Retinal pigment epithelial cell (primary cell): ENCODE measurements around the gene LRP2.

ENCODE experiments used
- DNase-seq: peaks from one replicate; pipeline ENCODE4 v3.0.0-alpha.2; 2010; ENCODE audit warnings: low read depth
- H3K4me3 ChIP-seq: 2 replicates; pipeline ENCODE4 v1.5.1; 2011; ENCODE audit warnings: mild to moderate bottlenecking, low read length, control low read depth, moderate library complexity
- TF ChIP-seq, protein P1 (sequence below): conservative IDR thresholded peaks from 2 replicates; pipeline ENCODE4 v1.5.1; 2011; ENCODE audit warnings: low read depth, low read length, control low read depth, inconsistent platforms

LRP2 gene

DNA sequence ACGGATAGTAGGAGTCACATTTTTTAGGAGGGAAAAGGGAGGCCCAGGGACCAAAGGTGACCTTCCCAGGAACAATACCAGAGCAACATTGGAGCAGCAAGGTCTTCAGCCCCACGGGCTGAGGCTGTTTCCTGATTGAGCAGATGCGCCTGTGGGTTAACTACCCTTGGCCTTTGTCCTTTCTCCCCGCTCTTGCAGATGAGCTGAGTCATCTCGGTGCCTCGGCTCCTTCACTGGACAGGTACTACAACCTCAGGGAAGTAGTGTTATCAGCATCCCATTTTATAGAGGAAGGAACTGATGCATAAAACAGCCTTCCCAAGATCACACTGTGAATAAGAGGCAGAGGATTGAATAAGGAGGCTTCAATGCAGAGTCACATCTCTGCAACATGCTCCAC lies 249.5 kb downstream of the LRP2 start:
- TF ChIP-seq, protein P1, sequence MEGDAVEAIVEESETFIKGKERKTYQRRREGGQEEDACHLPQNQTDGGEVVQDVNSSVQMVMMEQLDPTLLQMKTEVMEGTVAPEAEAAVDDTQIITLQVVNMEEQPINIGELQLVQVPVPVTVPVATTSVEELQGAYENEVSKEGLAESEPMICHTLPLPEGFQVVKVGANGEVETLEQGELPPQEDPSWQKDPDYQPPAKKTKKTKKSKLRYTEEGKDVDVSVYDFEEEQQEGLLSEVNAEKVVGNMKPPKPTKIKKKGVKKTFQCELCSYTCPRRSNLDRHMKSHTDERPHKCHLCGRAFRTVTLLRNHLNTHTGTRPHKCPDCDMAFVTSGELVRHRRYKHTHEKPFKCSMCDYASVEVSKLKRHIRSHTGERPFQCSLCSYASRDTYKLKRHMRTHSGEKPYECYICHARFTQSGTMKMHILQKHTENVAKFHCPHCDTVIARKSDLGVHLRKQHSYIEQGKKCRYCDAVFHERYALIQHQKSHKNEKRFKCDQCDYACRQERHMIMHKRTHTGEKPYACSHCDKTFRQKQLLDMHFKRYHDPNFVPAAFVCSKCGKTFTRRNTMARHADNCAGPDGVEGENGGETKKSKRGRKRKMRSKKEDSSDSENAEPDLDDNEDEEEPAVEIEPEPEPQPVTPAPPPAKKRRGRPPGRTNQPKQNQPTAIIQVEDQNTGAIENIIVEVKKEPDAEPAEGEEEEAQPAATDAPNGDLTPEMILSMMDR: no peak
- no peak overlapping the region for H3K4me3 ChIP-seq
- no peak for DNase-seq

GRCh38 chr2:169110916-169111315 lies 251.4 kb downstream of the LRP2 start:
- no peak for DNase-seq
- no peak overlapping the region for H3K4me3 ChIP-seq
- TF ChIP-seq, protein P1: no peak

GRCh38 chr2:169110419-169110818 lies 251.9 kb downstream of the LRP2 start:
- DNase-seq: no peak
- no peak overlapping the region for H3K4me3 ChIP-seq

DNA sequence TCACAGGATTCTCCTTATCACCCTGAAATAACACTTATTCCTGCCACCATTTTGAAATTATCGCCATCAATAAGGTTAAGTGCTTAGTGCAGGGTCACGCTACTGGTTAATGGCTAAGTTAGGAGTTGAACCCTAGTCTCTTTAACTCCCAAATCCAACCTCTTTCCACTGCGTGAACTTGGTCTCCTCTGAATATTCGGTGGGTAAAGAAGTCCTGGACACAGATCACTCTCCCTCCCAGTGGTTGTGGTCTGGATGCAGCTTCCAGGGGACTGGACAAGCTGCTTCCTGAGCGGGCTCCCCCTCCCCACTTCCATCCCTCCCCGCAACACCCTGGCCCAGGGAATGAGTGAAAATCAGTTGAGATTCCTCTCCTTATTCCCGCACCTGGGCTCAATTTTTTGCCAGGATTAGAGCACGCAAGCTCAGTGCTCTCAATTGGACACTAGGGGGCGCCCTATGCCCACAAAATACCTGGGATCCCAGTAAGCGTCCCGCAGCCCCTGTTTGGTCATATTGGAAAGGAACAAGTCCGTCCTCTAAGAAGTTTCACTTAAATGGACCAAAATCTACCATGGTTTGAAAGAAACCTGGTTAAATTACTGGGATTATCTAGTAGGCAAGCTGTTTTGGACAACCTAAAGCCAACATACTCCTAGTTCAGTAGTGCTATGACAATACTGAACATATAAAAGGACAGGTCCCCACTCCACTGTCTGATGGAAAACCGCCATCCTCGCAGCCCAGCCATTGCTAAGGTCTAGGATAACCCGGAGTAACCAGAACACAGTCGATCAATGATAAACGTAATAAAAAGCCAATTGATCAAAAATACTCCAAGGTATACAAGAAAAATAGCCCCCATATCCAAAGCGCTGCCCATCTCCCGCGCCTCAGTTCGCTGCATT lies 252.6 kb downstream of the LRP2 start:
- H3K4me3 ChIP-seq: no peak overlapping the region
- DNase-seq: no peak
- TF ChIP-seq, protein P1: peak; percentile 88

More at GRCh38 chr2:169110419-169110818, 251.9 kb downstream of the LRP2 start:
- TF ChIP-seq, protein P1: no peak

GRCh38 chr2:169108099-169108884 lies 254.0 kb downstream of the LRP2 start:
- no peak overlapping the region for H3K4me3 ChIP-seq
- DNase-seq: no peak

DNA sequence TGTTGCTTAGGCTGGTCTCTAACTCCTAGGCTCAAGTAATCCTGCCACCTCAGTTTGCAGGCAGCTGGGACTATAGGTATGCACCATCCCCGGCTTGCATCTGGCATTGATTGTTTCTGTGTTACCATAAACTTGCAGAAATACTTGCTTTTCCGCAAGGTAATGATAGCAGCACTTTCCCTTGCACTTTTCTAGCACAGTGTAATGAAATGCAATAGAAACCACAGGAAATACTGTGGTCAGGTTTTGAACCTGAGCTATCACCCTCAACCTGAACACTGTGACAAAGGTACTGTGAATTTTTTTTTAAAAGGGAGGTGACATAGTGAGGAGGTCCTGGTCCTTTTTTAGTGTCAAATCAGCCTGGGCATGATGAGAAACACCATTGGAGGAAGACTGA lies 254.7 kb downstream of the LRP2 start:
- no peak overlapping the region for H3K4me3 ChIP-seq
- TF ChIP-seq, protein P1: no peak
- no peak for DNase-seq

More at GRCh38 chr2:169108099-169108884, 254.0 kb downstream of the LRP2 start:
- TF ChIP-seq, protein P1: no peak
